Activated CD4-positive, alpha-beta T cell treated with anti-CD3 and anti-CD28 coated beads, Interleukin-2, amount 10 ng/mL, durations not matched to agents 7 days and 5 days (primary cell): Measurements from ENCODE around the gene PDE6B. TPM values are rescaled to one million over a fixed set of nuclear protein-coding genes. Genes with fewer than 3 reads are reported as not detected.

Experiments
- CTCF ChIA-PET: fragments of 350-600 bp; sonication (Branson Sonifier 250); formaldehyde crosslinking; loops from one replicate; lab custom pipeline; 2021; ENCODE audit warnings: antibody characterized with exemption; lab: Charles Lee
- POLR2A ChIA-PET: fragments of 350-600 bp; sonication (Branson Sonifier 250); formaldehyde crosslinking; loops from one replicate; lab custom pipeline; 2021; ENCODE audit warnings: antibody characterized with exemption; lab: Charles Lee
- DNase-seq: peaks from one replicate; pipeline ENCODE4 v3.0.0-alpha.2; 2020
- H3K27ac Mint-ChIP-seq: one replicate; pipeline ENCODE4 v1.8.0; 2021; ENCODE audit warnings: mild to moderate bottlenecking, moderate library complexity, mixed read lengths
- H3K27me3 Mint-ChIP-seq: one replicate; pipeline ENCODE4 v1.8.0; 2021; ENCODE audit warnings: mixed read lengths
- H3K36me3 Mint-ChIP-seq: one replicate; pipeline ENCODE4 v1.8.0; 2021; ENCODE audit warnings: low read depth, mixed read lengths
- H3K4me1 Mint-ChIP-seq: one replicate; pipeline ENCODE4 v1.8.0; 2021; ENCODE audit warnings: mixed read lengths
- H3K4me3 Mint-ChIP-seq: one replicate; pipeline ENCODE4 v1.8.0; 2021; ENCODE audit warnings: mild to moderate bottlenecking, moderate library complexity, mixed read lengths
- H3K9me3 Mint-ChIP-seq: one replicate; pipeline ENCODE4 v1.8.0; 2021; ENCODE audit warnings: mixed read lengths
- total RNA-seq, 2 experiments: library from RNA; stranded (reverse); gene quantifications; one replicate each; pipeline ENCODE4 v1.2.3, GENCODE V29; 2021

PDE6B gene
- total RNA-seq, 2 experiments from 2014 or later = 15.9 to 18.7 TPM

DNA sequence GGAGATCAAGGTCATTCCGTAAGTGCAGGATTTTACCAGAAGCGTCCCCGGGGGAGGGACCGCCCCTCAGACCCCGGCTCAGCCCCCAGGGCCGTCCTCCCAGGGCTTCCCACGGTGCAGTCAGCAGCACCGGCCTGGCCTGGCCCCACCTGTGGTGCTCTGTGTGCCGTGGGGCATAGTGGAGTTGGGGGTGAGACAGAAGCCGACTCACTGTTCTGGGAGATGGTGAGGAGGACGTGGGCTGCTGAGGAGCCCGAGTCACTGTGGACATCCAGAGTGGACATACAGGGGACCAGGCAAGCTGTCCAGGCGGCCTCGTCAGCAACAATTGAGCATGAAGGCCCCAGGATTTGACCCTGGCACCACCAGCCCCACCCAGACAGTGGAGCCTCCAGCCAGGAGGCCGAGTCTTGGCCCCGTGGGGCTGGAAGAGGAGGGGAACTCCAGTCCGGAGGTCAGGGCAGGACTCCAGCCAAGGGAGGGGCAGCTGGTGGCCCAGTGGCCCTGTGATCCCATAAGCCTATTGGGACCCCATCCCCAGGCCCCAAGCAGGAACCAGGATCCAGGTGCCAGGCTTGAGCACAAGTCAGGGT, 29.6 kb downstream of the PDE6B start:
- Mint-ChIP-seq H3K4me3 (no peak overlapping the region), H3K27ac (no peak overlapping the region), H3K36me3 (no peaks in the 10 kb centered on the region), H3K27me3 (no peaks in the 10 kb centered on the region), H3K4me1 (no peaks in the 10 kb centered on the region), H3K9me3 (peaks cover 7% of the 10 kb centered on the region)
- ChIA-PET POLR2A (no interaction called here), CTCF (no interaction called here)
- DNase-seq = no peak

DNA sequence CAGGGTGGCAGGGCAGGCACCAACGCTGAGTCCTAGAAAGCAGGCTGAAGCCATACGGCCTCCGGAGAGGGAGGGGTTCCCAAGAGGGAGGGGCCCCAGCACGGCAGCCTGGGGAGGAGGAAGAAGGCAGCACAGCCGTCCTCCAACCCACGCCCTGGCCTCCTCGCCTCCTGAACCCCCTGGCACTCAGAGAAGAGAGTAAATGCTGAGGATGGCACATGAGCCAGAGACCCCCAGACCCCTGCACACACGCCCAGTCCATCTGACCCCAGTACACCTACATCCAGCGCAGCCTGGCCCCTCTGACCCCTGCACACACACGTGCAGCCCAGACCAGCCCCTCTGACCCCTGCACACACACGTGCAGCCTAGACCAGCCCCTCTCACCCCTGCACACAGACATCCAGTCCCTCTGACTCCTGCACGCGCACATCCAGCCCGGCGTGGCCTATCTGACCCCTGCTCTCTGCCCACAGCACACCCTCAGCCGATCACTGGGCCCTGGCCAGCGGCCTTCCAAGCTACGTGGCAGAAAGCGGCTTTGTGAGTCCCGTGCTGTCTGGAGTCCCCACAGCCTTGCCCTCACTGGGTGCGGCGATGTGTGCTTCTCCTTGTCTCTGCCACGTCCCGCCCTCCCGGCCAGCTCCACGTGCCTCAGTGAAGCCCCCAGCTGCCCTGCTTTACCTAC, 30.2 kb downstream of the PDE6B start:
- POLR2A ChIA-PET = no interaction called here
- no peak overlapping the region for H3K27ac Mint-ChIP-seq
- no peak for DNase-seq

DNA sequence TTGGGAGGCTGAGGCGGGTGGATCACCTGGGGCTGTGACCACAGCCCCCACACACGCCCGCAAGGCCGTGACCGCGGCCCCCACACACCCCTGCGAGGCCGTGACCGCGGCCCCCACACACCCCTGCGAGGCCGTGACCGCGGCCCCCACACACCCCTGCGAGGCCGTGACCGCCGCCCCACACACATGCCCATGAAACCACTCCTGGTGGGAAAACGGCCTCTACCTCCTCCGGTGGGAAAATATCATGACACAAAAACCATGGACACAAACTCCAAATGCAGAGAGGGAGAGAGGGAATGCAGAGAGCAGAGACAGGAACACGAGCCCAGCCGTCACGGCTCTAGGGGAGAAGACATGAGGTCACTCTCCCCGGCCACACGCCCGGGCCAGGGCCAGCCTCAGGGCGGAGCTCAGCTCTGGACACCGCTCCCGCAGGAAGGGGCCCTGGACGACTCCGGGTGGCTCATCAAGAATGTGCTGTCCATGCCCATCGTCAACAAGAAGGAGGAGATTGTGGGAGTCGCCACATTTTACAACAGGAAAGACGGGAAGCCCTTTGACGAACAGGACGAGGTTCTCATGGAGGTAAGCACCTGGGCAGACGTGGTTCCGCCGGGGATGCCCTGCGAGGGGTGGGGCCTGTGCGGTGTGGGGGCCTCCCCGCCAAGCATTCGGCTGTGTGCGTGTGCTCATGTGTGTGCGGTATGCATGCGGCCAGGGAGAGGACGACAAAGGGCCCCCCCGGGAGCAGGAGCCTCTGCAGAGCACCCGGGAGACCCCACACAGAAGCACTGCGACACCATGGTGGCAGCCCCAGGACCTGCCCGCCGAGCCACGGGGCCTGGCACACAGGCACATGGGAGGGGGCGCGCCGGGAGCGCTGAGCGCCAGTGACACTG, 31.3 kb downstream of the PDE6B start:
- H3K36me3 Mint-ChIP-seq = peaks cover 5% of the 10 kb centered on the region
- no peaks in the 10 kb centered on the region for H3K27me3 Mint-ChIP-seq
- H3K9me3 Mint-ChIP-seq = peaks cover 12% of the 10 kb centered on the region
- no peak for DNase-seq
- no peak overlapping the region for H3K4me3 Mint-ChIP-seq
- POLR2A ChIA-PET = no interaction called here
- no peak overlapping the region for H3K27ac Mint-ChIP-seq
- H3K4me1 Mint-ChIP-seq = no peaks in the 10 kb centered on the region
- CTCF ChIA-PET = interaction anchor here (0.6 kb wide), 1 partner anchor 301 kb away, joined by 4 read pairs; no protein-coding TSS in a partner anchor

More for the DNA sequence above, 30.2 kb downstream of the PDE6B start:
- Mint-ChIP-seq H3K36me3 (peaks cover 2% of the 10 kb centered on the region), H3K4me3 (no peak overlapping the region), H3K9me3 (peaks cover 9% of the 10 kb centered on the region), H3K27me3 (no peaks in the 10 kb centered on the region), H3K4me1 (no peaks in the 10 kb centered on the region)
- CTCF ChIA-PET = no interaction called here

DNA sequence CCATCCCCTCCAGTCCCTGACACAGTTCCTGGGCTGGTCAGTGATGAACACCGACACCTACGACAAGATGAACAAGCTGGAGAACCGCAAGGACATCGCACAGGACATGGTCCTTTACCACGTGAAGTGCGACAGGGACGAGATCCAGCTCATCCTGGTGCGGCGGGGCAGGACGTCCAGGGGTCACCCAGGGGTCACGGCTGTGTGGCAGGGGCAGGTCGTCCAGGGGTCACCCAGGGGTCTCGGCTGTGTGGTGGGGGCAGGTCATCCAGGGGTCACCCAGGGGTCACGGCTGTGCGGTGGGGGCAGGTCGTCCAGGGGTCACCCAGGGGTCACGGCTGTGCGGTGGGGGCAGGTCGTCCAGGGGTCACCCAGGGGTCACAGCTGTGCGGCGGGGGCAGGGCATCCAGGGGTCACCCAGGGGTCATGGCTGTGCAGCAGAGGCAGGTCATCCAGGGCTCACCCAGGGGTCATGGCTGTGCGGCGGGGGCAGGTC, 32.0 kb downstream of the PDE6B start:
- Mint-ChIP-seq H3K4me1 (no peaks in the 10 kb centered on the region), H3K27ac (no peak overlapping the region), H3K36me3 (peaks cover 9% of the 10 kb centered on the region), H3K9me3 (peaks cover 12% of the 10 kb centered on the region), H3K27me3 (no peaks in the 10 kb centered on the region), H3K4me3 (no peak overlapping the region)
- ChIA-PET CTCF (interaction anchor here (0.6 kb wide), 1 partner anchor 302 kb away, joined by 4 read pairs; no protein-coding TSS in a partner anchor), POLR2A (no interaction called here)
- DNase-seq = no peak

DNA sequence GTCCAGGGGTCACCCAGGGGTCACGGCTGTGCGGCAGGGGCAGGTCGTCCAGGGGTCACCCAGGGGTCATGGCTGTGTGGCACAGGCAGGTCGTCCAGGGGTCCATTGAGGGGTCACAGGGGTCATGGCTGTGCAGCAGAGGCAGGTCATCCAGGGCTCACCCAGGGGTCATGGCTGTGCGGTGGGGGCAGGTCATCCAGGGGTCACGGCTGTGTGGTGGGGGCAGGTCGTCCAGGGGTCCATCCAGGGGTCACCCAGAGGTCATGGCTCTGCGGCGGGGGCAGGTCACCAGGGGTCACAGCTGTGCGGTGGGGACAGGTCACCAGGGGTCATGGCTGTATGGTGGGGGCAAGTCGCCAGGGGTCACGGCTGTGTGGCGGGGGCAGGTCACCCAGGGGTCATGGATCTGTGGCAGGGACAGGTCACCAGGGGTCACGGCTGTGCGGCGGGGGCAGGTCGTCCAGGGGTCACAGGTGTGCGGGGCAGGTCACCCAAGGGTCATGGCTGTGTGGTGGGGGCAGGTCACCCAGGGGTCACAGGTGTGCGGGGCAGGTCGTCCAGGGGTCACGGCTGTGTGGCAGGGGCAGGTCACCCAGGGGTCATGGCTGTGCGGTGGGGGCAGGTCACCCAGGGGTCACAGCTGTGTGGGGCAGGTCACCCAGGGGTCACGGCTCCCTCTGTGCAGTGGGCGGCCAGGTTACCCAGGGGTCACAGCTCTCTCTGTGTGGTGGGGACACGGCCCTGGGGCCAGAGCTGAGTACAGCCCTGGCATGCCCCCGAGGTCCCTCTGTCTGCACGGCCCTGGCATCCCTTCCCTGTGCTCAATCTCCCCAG, 32.7 kb downstream of the PDE6B start:
- DNase-seq = no peak
- Mint-ChIP-seq H3K4me1 (peaks cover under 1% of the 10 kb centered on the region), H3K27ac (no peak overlapping the region), H3K9me3 (peaks cover 12% of the 10 kb centered on the region), H3K4me3 (no peak overlapping the region), H3K27me3 (no peaks in the 10 kb centered on the region), H3K36me3 (peaks cover 12% of the 10 kb centered on the region)
- POLR2A ChIA-PET = no interaction called here
- CTCF ChIA-PET = no interaction called here

DNA sequence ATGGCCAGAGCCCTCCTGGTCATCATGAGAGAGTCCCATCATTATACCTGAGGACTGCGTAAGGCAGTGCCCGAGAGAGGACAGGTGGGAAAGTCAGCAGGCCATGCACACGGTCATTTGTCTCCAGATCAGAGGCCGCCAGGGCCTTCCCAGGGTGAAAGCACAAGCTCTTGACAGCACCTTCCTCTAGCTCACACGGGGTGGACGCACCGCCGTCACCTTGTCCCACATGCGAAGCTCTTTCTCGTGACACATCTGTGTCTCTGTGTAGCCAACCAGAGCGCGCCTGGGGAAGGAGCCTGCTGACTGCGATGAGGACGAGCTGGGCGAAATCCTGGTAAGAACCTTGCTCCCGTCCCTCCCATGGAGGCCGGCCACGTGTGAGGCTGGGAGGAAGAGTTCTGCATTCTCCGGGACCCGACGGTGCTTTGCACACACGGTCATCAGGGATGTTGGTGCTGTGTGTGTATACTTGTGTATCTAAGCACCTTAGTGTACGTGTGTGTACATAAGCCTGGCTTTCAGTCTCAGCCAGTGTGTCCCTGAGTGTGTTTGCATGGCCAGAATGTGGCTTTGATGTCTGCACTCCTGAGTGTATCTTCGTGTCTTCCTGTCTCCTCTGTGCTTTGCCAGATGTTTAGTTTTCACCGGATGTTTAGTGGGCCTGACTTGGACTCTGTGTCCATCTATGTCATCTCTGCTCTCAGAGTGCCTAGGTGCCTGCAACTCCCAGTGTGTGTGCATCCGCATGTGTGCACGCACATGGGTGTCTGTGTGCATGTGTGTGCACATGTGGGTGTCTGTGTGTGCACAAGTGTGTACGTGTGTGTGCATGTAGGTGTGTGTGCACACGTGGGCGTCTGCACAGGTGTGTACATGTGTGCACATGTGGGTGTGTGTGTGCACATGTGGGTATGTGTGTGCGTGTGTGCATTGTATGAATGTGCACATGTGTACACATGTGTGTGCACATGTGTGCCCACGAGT, 33.6 kb downstream of the PDE6B start:
- Mint-ChIP-seq H3K4me3 (no peak overlapping the region), H3K4me1 (peaks cover 3% of the 10 kb centered on the region), H3K9me3 (peaks cover 12% of the 10 kb centered on the region), H3K36me3 (peaks cover 13% of the 10 kb centered on the region), H3K27ac (no peak overlapping the region), H3K27me3 (no peaks in the 10 kb centered on the region)
- POLR2A ChIA-PET = no interaction called here
- DNase-seq = no peak
- CTCF ChIA-PET = no interaction called here

DNA sequence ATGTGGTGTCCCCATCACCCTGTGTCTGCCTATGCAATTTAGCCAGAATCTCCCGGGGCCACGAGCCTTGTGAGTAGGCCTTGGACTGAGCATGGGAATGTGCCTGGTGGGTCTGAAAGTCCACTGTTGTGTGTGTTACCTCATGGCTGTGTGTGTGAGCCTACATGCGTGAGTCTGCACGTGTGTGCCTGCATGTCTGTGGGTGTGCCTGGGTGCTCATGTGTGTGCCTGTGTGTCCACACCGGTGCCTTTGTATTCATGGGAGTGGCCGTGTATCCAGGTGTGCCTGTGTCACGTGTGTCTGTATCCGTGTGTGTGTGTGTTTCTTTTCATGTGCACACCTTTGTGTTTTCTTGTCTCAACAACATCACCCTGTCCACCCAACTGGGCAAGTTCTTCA, 34.5 kb downstream of the PDE6B start:
- H3K9me3 Mint-ChIP-seq = peaks cover 12% of the 10 kb centered on the region
- H3K27ac Mint-ChIP-seq = no peak overlapping the region
- ChIA-PET CTCF (no interaction called here), POLR2A (no interaction called here)
- H3K4me3 Mint-ChIP-seq = no peak overlapping the region
- H3K36me3 Mint-ChIP-seq = peaks cover 14% of the 10 kb centered on the region
- DNase-seq = no peak
- peaks cover 11% of the 10 kb centered on the region for H3K4me1 Mint-ChIP-seq
- no peaks in the 10 kb centered on the region for H3K27me3 Mint-ChIP-seq

DNA sequence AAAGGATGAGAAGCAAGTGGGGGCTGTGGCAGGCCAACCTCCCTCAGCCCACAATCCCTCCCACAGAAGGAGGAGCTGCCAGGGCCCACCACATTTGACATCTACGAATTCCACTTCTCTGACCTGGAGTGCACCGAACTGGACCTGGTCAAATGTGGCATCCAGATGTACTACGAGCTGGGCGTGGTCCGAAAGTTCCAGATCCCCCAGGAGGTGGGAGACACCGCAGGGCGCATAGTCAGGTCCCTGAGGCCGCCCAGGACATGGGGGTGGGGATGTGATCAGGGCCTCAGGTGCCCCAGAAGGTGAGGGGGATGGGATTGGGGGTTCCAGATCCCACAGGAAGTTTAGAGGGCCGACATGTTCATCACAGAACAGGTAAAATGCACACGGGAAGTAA, 35.0 kb downstream of the PDE6B start:
- Mint-ChIP-seq H3K4me3 (no peak overlapping the region), H3K9me3 (peaks cover 12% of the 10 kb centered on the region), H3K36me3 (peaks cover 14% of the 10 kb centered on the region), H3K27ac (no peak overlapping the region), H3K27me3 (no peaks in the 10 kb centered on the region), H3K4me1 (peaks cover 16% of the 10 kb centered on the region)
- no peak for DNase-seq
- POLR2A ChIA-PET = no interaction called here
- CTCF ChIA-PET = no interaction called here

DNA sequence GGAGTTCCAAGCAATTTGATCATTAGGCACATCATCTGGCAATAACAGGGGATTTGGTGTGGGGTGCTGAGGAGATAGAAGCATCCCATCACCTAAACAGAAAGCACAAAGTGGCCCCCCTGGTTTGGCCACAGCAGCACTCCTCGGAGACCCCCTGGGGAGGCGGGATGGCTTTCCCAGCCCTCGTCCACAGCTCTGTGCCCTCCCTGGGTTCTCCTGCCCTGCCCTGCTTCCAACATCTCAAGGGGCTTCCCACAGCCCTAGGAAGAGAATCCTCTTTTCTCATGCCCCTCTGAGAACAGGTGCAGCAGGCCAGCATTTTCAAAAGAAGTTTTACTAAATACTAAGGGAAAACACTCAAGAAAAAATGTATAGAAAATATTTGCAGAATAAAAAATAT, 35.9 kb downstream of the PDE6B start:
- Mint-ChIP-seq H3K27me3 (no peaks in the 10 kb centered on the region), H3K36me3 (peaks cover 14% of the 10 kb centered on the region), H3K4me1 (peaks cover 19% of the 10 kb centered on the region), H3K27ac (no peak overlapping the region), H3K4me3 (no peak overlapping the region), H3K9me3 (peaks cover 12% of the 10 kb centered on the region)
- ChIA-PET POLR2A (no interaction called here), CTCF (no interaction called here)
- DNase-seq = no peak

DNA sequence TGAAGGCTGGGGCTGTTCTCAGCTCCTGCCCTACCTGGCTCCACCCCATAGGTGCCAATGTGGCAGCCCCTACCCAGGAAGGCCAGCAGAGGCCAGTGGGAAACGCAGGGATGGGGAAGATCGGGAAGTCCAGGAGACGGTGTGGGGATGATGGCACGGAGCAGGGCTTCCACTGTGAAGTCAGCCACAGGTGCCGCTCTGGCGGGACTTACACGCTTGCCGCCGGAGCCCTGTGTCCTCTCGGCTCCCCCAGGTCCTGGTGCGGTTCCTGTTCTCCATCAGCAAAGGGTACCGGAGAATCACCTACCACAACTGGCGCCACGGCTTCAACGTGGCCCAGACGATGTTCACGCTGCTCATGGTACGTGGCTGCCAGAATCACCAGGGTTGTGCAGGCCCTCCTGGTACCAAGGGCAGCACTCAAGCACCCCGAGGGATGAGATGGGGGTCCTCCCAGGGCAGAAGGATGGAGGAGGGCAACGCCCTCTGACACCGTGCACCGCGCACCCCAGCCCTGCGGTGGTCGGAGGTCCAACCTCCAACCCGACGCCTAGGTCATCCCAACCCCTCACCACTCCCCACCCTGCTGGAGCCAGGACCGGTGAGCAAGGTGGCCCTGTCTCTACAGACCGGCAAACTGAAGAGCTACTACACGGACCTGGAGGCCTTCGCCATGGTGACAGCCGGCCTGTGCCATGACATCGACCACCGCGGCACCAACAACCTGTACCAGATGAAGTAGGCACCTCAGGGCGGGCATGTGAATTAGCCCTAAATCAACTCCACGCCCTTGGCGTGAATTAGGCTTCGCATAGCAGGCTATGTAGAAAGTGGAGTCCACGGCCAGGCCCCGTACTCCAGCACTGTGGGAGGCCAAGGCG, 36.7 kb downstream of the PDE6B start:
- Mint-ChIP-seq H3K27ac (no peak overlapping the region), H3K36me3 (peaks cover 14% of the 10 kb centered on the region), H3K9me3 (peaks cover 12% of the 10 kb centered on the region), H3K4me1 (peaks cover 19% of the 10 kb centered on the region), H3K27me3 (no peaks in the 10 kb centered on the region), H3K4me3 (peak overlapping the region; percentile 73)
- ChIA-PET POLR2A (no interaction called here), CTCF (interaction anchor here (1.5 to 3.6 kb wide), 2 partner anchors 11 to 18 kb away, joined by 3 to 22 read pairs; partner anchors contain the start of genes ATP5ME and MYL5)
- no peak for DNase-seq

DNA sequence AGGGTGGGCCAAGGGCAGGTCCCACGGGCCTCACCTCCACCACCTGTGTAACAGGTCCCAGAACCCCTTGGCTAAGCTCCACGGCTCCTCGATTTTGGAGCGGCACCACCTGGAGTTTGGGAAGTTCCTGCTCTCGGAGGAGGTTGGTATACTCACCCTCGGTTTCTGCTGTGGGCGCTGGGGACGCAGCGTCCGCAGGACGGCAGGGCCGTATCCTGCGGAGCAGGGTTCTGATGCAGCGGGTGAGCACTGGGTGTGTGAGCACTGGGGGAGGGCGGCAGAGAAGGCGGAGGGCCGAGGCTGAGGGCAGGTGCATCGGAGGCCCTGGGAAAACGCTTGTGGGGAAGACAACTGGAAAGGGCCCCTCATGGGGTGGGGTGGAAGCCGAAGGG, 37.7 kb downstream of the PDE6B start:
- Mint-ChIP-seq H3K4me1 (peaks cover 19% of the 10 kb centered on the region), H3K27me3 (no peaks in the 10 kb centered on the region), H3K36me3 (peaks cover 14% of the 10 kb centered on the region), H3K9me3 (peaks cover 12% of the 10 kb centered on the region), H3K4me3 (peak overlapping the region; percentile 73), H3K27ac (peak overlapping the region; percentile 87)
- POLR2A ChIA-PET = no interaction called here
- CTCF ChIA-PET = interaction anchor here (1.5 to 3.6 kb wide), 2 partner anchors 11 to 18 kb away, joined by 3 to 22 read pairs; partner anchors contain the start of genes ATP5ME and MYL5
- DNase-seq = no peak
